Spleen (tissue), 11 donors: ENCODE data around the gene RASSF9. TPM values are rescaled to one million over a fixed set of nuclear protein-coding genes. Genes with fewer than 3 reads are reported as not detected.

Experiments used
- DNase-seq: peaks from one replicate; pipeline ENCODE4 v3.0.0-alpha.2; 2020
- H3K27ac ChIP-seq, 8 donors: fragments of 200-600 bp; sonication (generic) in 7 of 8; 1 replicate in 4 of 8; 2 replicates in 4 of 8; pipeline versions ENCODE4 v1.5.0 to v1.8.0; 2016 to 2021; ENCODE audit warnings: inconsistent platforms in 4 of 8, mild to moderate bottlenecking in 4 of 8, moderate library complexity in 1 of 8
- H3K27me3 ChIP-seq, 7 donors: fragments of 200-600 bp; sonication (generic) in 6 of 7; replicated peaks in 1 of 7; 1 replicate in 4 of 7; 2 replicates in 3 of 7; pipeline versions ENCODE4 v1.5.0 to v1.8.0; 2016 to 2021; ENCODE audit warnings: inconsistent platforms in 3 of 7, mild to moderate bottlenecking in 1 of 7
- H3K36me3 ChIP-seq, 6 donors: fragments of 200-600 bp; sonication (generic) in 5 of 6; 1 replicate in 4 of 6; 2 replicates in 2 of 6; pipeline versions ENCODE4 v1.5.0 to v1.8.0; 2016 to 2021; ENCODE audit warnings: inconsistent platforms in 2 of 6
- H3K4me1 ChIP-seq, 6 donors: fragments of 200-600 bp; sonication (generic) in 5 of 6; 1 replicate in 3 of 6; 2 replicates in 3 of 6; pipeline versions ENCODE4 v1.5.0 to v1.8.0; 2016 to 2021; ENCODE audit warnings: inconsistent platforms in 3 of 6
- H3K4me3 ChIP-seq, 8 donors: fragments of 200-600 bp; sonication (generic) in 7 of 8; 1 replicate in 4 of 8; 2 replicates in 4 of 8; pipeline versions ENCODE4 v1.5.0 to v1.8.0; 2016 to 2021; ENCODE audit warnings: inconsistent platforms in 4 of 8, mild to moderate bottlenecking in 4 of 8, moderate library complexity in 2 of 8
- H3K9me3 ChIP-seq, 8 donors: fragments of 200-600 bp; sonication (generic) in 7 of 8; 1 replicate in 4 of 8; 2 replicates in 4 of 8; pipeline versions ENCODE4 v1.5.0 to v1.8.0; 2016 to 2021; ENCODE audit warnings: inconsistent platforms in 4 of 8
- CTCF ChIP-seq, 11 experiments: fragments of 200-600 bp in 7 of 11; fragments of 450-650 bp in 4 of 11; sonication (generic) in 4 of 11; IDR thresholded peaks in 8 of 11; conservative IDR thresholded peaks in 3 of 11; 1 replicate in 7 of 11; 2 replicates in 4 of 11; pipeline versions ENCODE4 v1.4.0 to v1.8.0; 2016 to 2021; ENCODE audit warnings: antibody characterized with exemption in 11 of 11, inconsistent platforms in 4 of 11, mild to moderate bottlenecking in 1 of 11
- POLR2A ChIP-seq, 3 donors: fragments of 450-650 bp; IDR thresholded peaks; one replicate each; pipeline ENCODE4 v1.5.1; 2017; ENCODE audit warnings: antibody characterized with exemption in 3 of 3, mild to moderate bottlenecking in 1 of 3
- POLR2AphosphoS5 ChIP-seq, 3 donors: sonication (generic); formaldehyde crosslinking; IDR thresholded peaks; one replicate each; pipeline ENCODE4 v1.5.1; 2017; ENCODE audit warnings: antibody characterized with exemption in 3 of 3
- intact Hi-C: fragments of 100-400 bp; cut with DNase I; formaldehyde crosslinking; loops from one replicate; pipeline ENCODE4 v1.15.0; 2023; ENCODE audit warnings: low total_unique reads
- polyA plus RNA-seq, 3 donors: library from polyadenylated mRNA; stranded (reverse); fragments of 200-250 nt; gene quantifications; one replicate each; pipeline ENCODE4 v1.2.1, GENCODE V29; 2013
- total RNA-seq, 7 donors: library from RNA; depleted of rRNA in 3 of 7; stranded (reverse); fragments of >200 nt in 3 of 7; fragmentation: NEBNext Ultra II Directional in 4 of 7; extraction: Animal tissue kit (Norgen Biotek cat#: 25700) in 4 of 7; gene quantifications; one replicate each; pipeline versions ENCODE4 v1.1.0 to v1.2.1, GENCODE V29; 2016 to 2021
- donor health status: healthy with polysubstance abuse.
- donor health status: DM: no; HTN: no; CAD: no; lungs with moderate emphysema.
- donor health status: DM: no; HTN: no; CAD: no.
- donor health status: Bipolar disorder and iron deficiency.
- donor health status: healthy.
- donor health status: DM: no; HTN: no; CAD: no.
- donor health status: DM: yes; HTN: yes; CAD: no.

RASSF9 gene
- total and polyA plus RNA-seq, 10 donors, result 0.41 to 7.6 (median 3.4) TPM

- DNase-seq, result no peak
- Histone ChIP-seq H3K4me3 (no peak overlapping the region), H3K9me3 (no peaks in the 10 kb centered on the region), H3K36me3 (no peaks in the 10 kb centered on the region), H3K27ac (no peak overlapping the region), H3K27me3 (no peaks in the 10 kb centered on the region), H3K4me1 (no peaks in the 10 kb centered on the region)
- intact Hi-C loops, result no loop called here
- TF ChIP-seq POLR2A (IDR thresholded peaks at IDR 0.05) (no peak), POLR2AphosphoS5 (IDR thresholded peaks at IDR 0.05) (no peak), CTCF (IDR thresholded peaks at IDR 0.05 in 8 of 11, conservative IDR thresholded peaks at IDR 0.05 in 3 of 11) (no peak)
Observed at GRCh38 chr12:85821206-85821605, 15.0 kb downstream of the RASSF9 start.

GRCh38 chr12:85820101-85820500 is 16.1 kb downstream of the RASSF9 start:
- Histone ChIP-seq H3K4me3 (no peak overlapping the region), H3K27me3 (no peaks in the 10 kb centered on the region), H3K4me1 (no peaks in the 10 kb centered on the region), H3K27ac (no peak overlapping the region), H3K9me3 (no peaks in the 10 kb centered on the region), H3K36me3 (no peaks in the 10 kb centered on the region)
- TF ChIP-seq POLR2A (IDR thresholded peaks at IDR 0.05), result no peak
- no peak for TF ChIP-seq POLR2AphosphoS5 (IDR thresholded peaks at IDR 0.05)
- no peak for TF ChIP-seq CTCF (IDR thresholded peaks at IDR 0.05 in 8 of 11, conservative IDR thresholded peaks at IDR 0.05 in 3 of 11)
- intact Hi-C loops, result no loop called here
- no peak for DNase-seq

GRCh38 chr12:85814741-85815140 is 21.5 kb downstream of the RASSF9 start:
- Histone ChIP-seq H3K36me3 (no peaks in the 10 kb centered on the region), H3K4me1 (no peaks in the 10 kb centered on the region), H3K4me3 (no peak overlapping the region), H3K9me3 (no peaks in the 10 kb centered on the region), H3K27ac (no peak overlapping the region), H3K27me3 (no peaks in the 10 kb centered on the region)
- intact Hi-C loops, result no loop called here
- TF ChIP-seq POLR2A (IDR thresholded peaks at IDR 0.05), result no peak
- no peak for TF ChIP-seq CTCF (IDR thresholded peaks at IDR 0.05 in 8 of 11, conservative IDR thresholded peaks at IDR 0.05 in 3 of 11)
- no peak for TF ChIP-seq POLR2AphosphoS5 (IDR thresholded peaks at IDR 0.05)
- no peak for DNase-seq

GRCh38 chr12:85814071-85814470 is 22.1 kb downstream of the RASSF9 start:
- no peaks in the 10 kb centered on the region for H3K36me3 ChIP-seq
- intact Hi-C loops, result no loop called here
- DNase-seq, result no peak
- TF ChIP-seq POLR2A (IDR thresholded peaks at IDR 0.05), result no peak
- H3K4me1 ChIP-seq, result no peaks in the 10 kb centered on the region
- no peak overlapping the region for H3K27ac ChIP-seq
- no peak overlapping the region for H3K4me3 ChIP-seq
- H3K27me3 ChIP-seq, result no peaks in the 10 kb centered on the region
- H3K9me3 ChIP-seq, result no peaks in the 10 kb centered on the region

GRCh38 chr12:85809500-85809899 is 26.7 kb downstream of the RASSF9 start:
- H3K27me3 ChIP-seq, result no peaks in the 10 kb centered on the region
- no peak overlapping the region for H3K4me3 ChIP-seq
- TF ChIP-seq POLR2A (IDR thresholded peaks at IDR 0.05) (no peak), POLR2AphosphoS5 (IDR thresholded peaks at IDR 0.05) (no peak), CTCF (IDR thresholded peaks at IDR 0.05 in 8 of 11, conservative IDR thresholded peaks at IDR 0.05 in 3 of 11) (no peak)
- DNase-seq, result no peak
- H3K4me1 ChIP-seq, result no peaks in the 10 kb centered on the region
- H3K36me3 ChIP-seq, result peaks cover 0 to 4% (median 0%) of the 10 kb centered on the region in 6 donors
- H3K27ac ChIP-seq, result no peak overlapping the region
- H3K9me3 ChIP-seq, result no peaks in the 10 kb centered on the region
- intact Hi-C loops, result no loop called here
